ENCODE results near the gene LMAN2L.

Gene LMAN2L

DNA sequence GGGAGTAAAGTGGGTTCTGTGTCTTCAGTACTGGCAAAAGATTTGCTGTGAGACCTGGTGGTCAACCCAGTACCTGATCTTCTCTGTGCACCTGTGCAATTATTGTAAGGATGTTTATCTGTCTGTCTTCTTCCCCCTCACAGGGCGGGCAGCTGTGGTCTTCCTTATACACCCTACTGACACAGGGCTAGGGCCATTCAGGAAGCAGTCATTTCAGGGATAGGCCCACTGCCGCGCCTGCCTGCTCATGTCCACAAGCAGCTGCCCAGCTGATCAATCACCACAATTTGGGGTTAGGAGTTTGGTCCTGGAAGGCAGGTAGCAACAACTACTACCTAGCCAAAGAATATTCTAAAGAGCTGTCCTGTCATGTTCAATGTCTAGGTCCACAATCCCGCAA is 19.7 kb upstream of the LMAN2L start:
- TF ChIP-seq YY1 (IDR thresholded peaks at IDR 0.05; ENCODE audit: insufficient read depth, insufficient read length) (no peak), SUZ12 (IDR thresholded peaks at IDR 0.05; ENCODE audit: extremely low read depth, insufficient read depth, insufficient read length) (no peak), ZNF274 (IDR thresholded peaks at IDR 0.05; ENCODE audit: low read depth, low read length) (no peak)
- no peak for DNase-seq (ENCODE audit: low read depth, low spot score)
- peaks cover 3% of the 10 kb centered on the region for H3K4me1 ChIP-seq (ENCODE audit: insufficient read depth, insufficient read length)
- H3K4me3 ChIP-seq (ENCODE audit: insufficient read length, low read depth): no peak overlapping the region
- H3K9ac ChIP-seq (ENCODE audit: insufficient read length, low read depth): peak overlapping the region; percentile 15
- H3K9me3 ChIP-seq (ENCODE audit: insufficient read depth, low read length): no peaks in the 10 kb centered on the region
- no peaks in the 10 kb centered on the region for H3K36me3 ChIP-seq (ENCODE audit: insufficient read depth, insufficient read length, low read length)
- H3K27me3 ChIP-seq (ENCODE audit: insufficient read depth, insufficient read length): no peaks in the 10 kb centered on the region

DNA sequence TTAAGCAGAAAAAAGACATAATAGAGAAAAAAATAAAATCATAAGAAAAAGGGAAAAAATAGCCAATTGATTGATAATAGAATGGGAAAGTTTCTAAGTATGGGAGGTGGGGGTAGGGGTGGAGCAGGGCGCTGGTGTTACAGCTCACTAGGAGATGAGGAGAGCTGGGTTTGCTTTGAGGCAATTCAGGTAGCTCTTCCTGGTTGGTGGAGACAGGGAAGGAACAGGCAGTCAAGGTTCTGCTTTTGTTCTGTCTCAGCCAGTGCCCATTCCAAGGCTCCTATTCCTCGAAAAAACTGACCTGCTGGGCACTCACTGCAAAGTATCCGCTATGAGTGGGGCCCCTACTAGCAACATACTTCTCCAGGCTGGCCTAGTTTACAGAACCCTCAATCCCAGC is 19.1 kb upstream of the LMAN2L start:
- H3K4me3 ChIP-seq (ENCODE audit: insufficient read length, low read depth): no peak overlapping the region
- H3K4me1 ChIP-seq (ENCODE audit: insufficient read depth, insufficient read length): peaks cover 2% of the 10 kb centered on the region
- H3K36me3 ChIP-seq (ENCODE audit: insufficient read depth, insufficient read length, low read length): no peaks in the 10 kb centered on the region
- H3K9me3 ChIP-seq (ENCODE audit: insufficient read depth, low read length): no peaks in the 10 kb centered on the region
- TF ChIP-seq YY1 (IDR thresholded peaks at IDR 0.05; ENCODE audit: insufficient read depth, insufficient read length) (no peak), SUZ12 (IDR thresholded peaks at IDR 0.05; ENCODE audit: extremely low read depth, insufficient read depth, insufficient read length) (no peak), ZNF274 (IDR thresholded peaks at IDR 0.05; ENCODE audit: low read depth, low read length) (no peak)
- DNase-seq (ENCODE audit: low read depth, low spot score): no peak
- no peak overlapping the region for H3K9ac ChIP-seq (ENCODE audit: insufficient read length, low read depth)
- H3K27me3 ChIP-seq (ENCODE audit: insufficient read depth, insufficient read length): no peaks in the 10 kb centered on the region

DNA sequence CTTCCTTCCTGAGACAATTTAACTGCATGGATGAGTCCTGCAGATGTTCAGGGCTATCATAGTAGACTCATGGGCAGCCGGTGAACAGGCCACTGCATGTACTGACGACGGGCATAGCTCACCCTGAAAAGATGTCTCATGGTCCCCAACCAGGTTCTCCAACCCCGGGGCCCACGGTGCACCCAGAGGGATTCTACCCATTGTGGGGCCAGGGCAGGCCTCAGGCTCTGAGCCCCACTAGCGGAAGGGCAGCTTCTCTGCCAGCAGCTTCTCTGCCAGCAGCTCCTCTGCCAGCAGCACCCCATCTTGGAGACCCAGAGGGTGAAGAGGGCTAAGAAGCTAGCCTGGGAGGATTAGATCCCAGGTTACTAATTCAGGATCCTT is 17.6 kb upstream of the LMAN2L start:
- no peak overlapping the region for H3K9ac ChIP-seq (ENCODE audit: insufficient read length, low read depth)
- H3K36me3 ChIP-seq (ENCODE audit: insufficient read depth, insufficient read length, low read length): no peaks in the 10 kb centered on the region
- no peak for DNase-seq (ENCODE audit: low read depth, low spot score)
- TF ChIP-seq ZNF274 (IDR thresholded peaks at IDR 0.05; ENCODE audit: low read depth, low read length): no peak
- no peak for TF ChIP-seq YY1 (IDR thresholded peaks at IDR 0.05; ENCODE audit: insufficient read depth, insufficient read length)
- TF ChIP-seq SUZ12 (IDR thresholded peaks at IDR 0.05; ENCODE audit: extremely low read depth, insufficient read depth, insufficient read length): no peak
- no peaks in the 10 kb centered on the region for H3K9me3 ChIP-seq (ENCODE audit: insufficient read depth, low read length)
- no peak overlapping the region for H3K4me3 ChIP-seq (ENCODE audit: insufficient read length, low read depth)
- H3K4me1 ChIP-seq (ENCODE audit: insufficient read depth, insufficient read length): no peaks in the 10 kb centered on the region
- no peaks in the 10 kb centered on the region for H3K27me3 ChIP-seq (ENCODE audit: insufficient read depth, insufficient read length)

DNA sequence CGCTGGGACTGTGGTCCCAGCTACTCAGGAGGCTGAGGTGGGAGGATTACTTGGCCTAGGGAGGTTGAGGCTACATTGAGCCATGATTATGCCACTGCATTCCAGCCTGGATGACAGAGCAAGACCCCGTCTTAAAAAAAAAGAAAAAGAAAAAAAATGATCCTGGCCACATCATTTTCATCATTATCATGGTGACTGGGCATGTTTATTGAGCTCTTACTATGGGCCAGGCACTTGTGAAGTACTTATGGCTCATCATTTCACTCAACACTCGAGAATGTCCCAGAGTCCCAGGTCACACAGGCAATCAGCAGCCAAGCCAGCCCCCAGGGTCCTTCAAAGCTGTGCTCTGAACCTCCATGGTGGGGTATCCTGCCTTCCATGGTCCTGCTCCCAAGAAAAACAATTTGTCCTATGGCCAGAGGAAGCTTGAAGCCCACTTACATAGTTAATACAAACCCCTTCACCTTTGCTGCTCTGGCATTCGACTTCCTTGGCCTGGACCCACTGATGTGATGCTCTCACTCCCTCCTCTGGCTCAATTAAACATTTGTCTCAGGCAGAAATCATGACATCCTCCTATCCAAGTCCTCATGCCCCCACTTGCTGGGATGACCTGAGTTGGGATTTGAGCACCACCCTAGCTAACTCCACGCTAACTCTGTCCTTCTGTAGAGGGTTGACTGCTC is 17.1 kb upstream of the LMAN2L start:
- no peaks in the 10 kb centered on the region for H3K9me3 ChIP-seq (ENCODE audit: insufficient read depth, low read length)
- H3K27me3 ChIP-seq (ENCODE audit: insufficient read depth, insufficient read length): no peaks in the 10 kb centered on the region
- H3K4me1 ChIP-seq (ENCODE audit: insufficient read depth, insufficient read length): no peaks in the 10 kb centered on the region
- H3K9ac ChIP-seq (ENCODE audit: insufficient read length, low read depth): no peak overlapping the region
- no peak for DNase-seq (ENCODE audit: low read depth, low spot score)
- H3K4me3 ChIP-seq (ENCODE audit: insufficient read length, low read depth): no peak overlapping the region
- H3K36me3 ChIP-seq (ENCODE audit: insufficient read depth, insufficient read length, low read length): no peaks in the 10 kb centered on the region
- TF ChIP-seq SUZ12 (IDR thresholded peaks at IDR 0.05; ENCODE audit: extremely low read depth, insufficient read depth, insufficient read length) (no peak), ZNF274 (IDR thresholded peaks at IDR 0.05; ENCODE audit: low read depth, low read length) (no peak)

DNA sequence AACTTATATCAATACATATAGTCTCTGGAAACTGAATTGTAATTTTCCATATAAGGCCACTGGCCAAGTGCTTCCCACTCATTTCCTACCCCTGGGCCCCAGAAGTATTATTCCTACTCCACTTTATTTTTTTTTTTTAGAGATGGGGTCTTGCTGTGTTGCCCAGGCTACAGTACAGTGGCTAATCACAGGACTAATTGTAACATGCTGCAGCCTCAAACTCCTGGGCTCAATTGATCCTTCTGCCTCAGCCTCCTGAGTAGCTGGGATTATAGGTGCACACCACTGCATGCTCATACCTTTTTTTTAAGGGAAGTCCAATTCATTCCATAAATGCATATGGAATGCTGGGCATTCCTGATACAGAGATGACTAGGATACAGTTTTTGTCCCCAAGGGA is 14.5 kb upstream of the LMAN2L start:
- TF ChIP-seq ZNF274 (IDR thresholded peaks at IDR 0.05; ENCODE audit: low read depth, low read length) (no peak), SUZ12 (IDR thresholded peaks at IDR 0.05; ENCODE audit: extremely low read depth, insufficient read depth, insufficient read length) (no peak), YY1 (IDR thresholded peaks at IDR 0.05; ENCODE audit: insufficient read depth, insufficient read length) (no peak)
- H3K9me3 ChIP-seq (ENCODE audit: insufficient read depth, low read length): no peaks in the 10 kb centered on the region
- no peaks in the 10 kb centered on the region for H3K27me3 ChIP-seq (ENCODE audit: insufficient read depth, insufficient read length)
- no peaks in the 10 kb centered on the region for H3K36me3 ChIP-seq (ENCODE audit: insufficient read depth, insufficient read length, low read length)
- no peak overlapping the region for H3K4me3 ChIP-seq (ENCODE audit: insufficient read length, low read depth)
- H3K9ac ChIP-seq (ENCODE audit: insufficient read length, low read depth): no peak overlapping the region
- DNase-seq (ENCODE audit: low read depth, low spot score): no peak
- no peaks in the 10 kb centered on the region for H3K4me1 ChIP-seq (ENCODE audit: insufficient read depth, insufficient read length)

DNA sequence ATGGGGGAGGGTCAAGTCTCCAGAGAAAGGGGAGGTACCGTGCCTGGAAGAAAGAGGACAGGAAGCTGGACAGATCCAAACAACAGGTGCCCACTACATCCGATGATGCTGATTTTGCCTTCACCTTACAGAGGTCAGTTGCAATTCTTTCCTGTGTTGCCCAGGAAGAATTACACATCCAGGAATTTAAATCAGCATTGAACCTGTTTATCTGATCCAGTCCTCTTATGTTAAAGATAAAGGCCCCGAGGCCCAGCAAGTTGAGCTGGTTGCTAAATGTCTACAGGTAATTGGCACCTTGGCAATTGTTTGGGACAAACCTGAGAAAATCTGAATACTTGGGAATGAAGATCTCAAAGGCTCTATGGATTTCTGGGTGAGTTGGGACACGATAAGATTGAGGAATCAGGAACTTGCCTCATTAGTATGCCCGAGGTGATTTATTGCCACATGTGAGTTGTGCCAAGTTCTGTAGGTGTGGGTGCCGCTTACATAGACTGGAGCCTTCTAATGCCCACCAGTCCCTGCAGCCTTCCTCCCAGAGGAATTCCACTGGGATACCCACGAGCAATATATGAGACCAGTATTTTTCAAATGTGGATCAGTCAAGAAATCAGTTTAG is 13.9 kb upstream of the LMAN2L start:
- Histone ChIP-seq H3K4me1 (ENCODE audit: insufficient read depth, insufficient read length) (no peaks in the 10 kb centered on the region), H3K4me3 (ENCODE audit: insufficient read length, low read depth) (no peak overlapping the region), H3K36me3 (ENCODE audit: insufficient read depth, insufficient read length, low read length) (no peaks in the 10 kb centered on the region), H3K9me3 (ENCODE audit: insufficient read depth, low read length) (no peaks in the 10 kb centered on the region), H3K27me3 (ENCODE audit: insufficient read depth, insufficient read length) (no peaks in the 10 kb centered on the region), H3K9ac (ENCODE audit: insufficient read length, low read depth) (no peak overlapping the region)
- TF ChIP-seq ZNF274 (IDR thresholded peaks at IDR 0.05; ENCODE audit: low read depth, low read length) (no peak), SUZ12 (IDR thresholded peaks at IDR 0.05; ENCODE audit: extremely low read depth, insufficient read depth, insufficient read length) (no peak), YY1 (IDR thresholded peaks at IDR 0.05; ENCODE audit: insufficient read depth, insufficient read length) (no peak)
- DNase-seq (ENCODE audit: low read depth, low spot score): no peak

DNA sequence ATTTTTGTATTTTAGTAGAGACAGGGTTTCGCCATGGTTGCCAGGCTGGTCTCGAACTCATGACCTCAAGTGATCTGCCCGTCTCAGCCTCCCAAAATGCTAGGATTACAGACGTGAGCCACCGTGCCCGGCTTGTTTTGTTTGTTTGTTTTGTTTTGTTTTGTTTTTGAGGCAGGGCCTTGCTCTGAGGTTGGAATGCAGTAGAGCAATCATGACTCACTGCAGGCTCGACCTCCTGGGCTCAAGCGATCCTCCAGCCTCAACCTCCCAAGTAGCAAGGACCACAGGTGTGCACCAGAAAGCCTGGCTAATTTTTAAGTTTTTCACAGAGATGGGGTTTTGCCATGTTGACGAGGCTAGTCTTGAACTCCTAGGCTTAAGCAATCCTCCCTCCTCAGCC is 11.9 kb upstream of the LMAN2L start:
- no peak overlapping the region for H3K9ac ChIP-seq (ENCODE audit: insufficient read length, low read depth)
- H3K27me3 ChIP-seq (ENCODE audit: insufficient read depth, insufficient read length): no peaks in the 10 kb centered on the region
- no peak for DNase-seq (ENCODE audit: low read depth, low spot score)
- H3K36me3 ChIP-seq (ENCODE audit: insufficient read depth, insufficient read length, low read length): no peaks in the 10 kb centered on the region
- H3K4me1 ChIP-seq (ENCODE audit: insufficient read depth, insufficient read length): no peaks in the 10 kb centered on the region
- no peak overlapping the region for H3K4me3 ChIP-seq (ENCODE audit: insufficient read length, low read depth)
- TF ChIP-seq SUZ12 (IDR thresholded peaks at IDR 0.05; ENCODE audit: extremely low read depth, insufficient read depth, insufficient read length) (no peak), ZNF274 (IDR thresholded peaks at IDR 0.05; ENCODE audit: low read depth, low read length) (no peak), YY1 (IDR thresholded peaks at IDR 0.05; ENCODE audit: insufficient read depth, insufficient read length) (no peak)
- H3K9me3 ChIP-seq (ENCODE audit: insufficient read depth, low read length): no peaks in the 10 kb centered on the region
